ENCODE measurements around the gene RWDD1.
"Not testable (repeated sequence)": the region's sequence is repeated elsewhere in the genome, so short reads cannot be mapped to it uniquely, and the experiment has no call there.

Gene RWDD1

GRCh38 chr6:116557893-116558292, 13.4 kb upstream of the RWDD1 start:
- no peak for DNase-seq (ENCODE audit: low read depth in 3 of 3, low spot score in 1 of 3)

- no peak for DNase-seq (ENCODE audit: low read depth in 3 of 3, low spot score in 1 of 3)
Measured at GRCh38 chr6:116560130-116560529, 11.2 kb upstream of the RWDD1 start.

DNA sequence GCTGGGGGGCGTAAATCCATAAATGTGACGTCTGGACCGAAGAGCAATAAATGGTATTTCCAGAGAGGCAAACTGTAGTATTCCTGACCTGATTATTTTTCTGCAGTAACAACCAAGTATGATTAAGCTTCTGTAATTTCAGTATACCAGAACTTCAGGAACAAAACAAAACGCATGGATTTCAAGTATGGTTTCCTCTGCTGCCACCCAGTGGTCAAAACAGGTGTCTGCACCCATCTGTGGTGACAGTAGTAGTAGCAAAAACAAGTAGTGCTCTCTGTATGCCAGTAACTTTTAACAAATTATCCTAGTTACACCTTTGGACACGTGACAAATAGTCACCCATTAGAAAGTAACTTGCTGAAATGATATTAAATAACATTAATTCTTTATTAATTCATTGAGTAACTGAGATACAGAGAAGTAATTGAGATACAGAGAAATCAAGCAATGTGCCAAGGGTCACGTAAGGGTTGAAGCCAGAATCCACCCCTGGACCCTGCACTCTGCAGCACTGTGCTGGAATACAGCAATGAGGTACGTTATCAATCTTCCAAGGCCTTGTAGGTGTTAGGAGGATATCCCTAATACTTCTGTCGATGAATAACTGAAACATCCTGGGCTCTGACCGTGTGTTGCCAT, 9.8 kb upstream of the RWDD1 start:
- peak in 2 of 3 donors; percentile 14 to 43 for DNase-seq (ENCODE audit: low read depth in 3 of 3, low spot score in 1 of 3)

DNA sequence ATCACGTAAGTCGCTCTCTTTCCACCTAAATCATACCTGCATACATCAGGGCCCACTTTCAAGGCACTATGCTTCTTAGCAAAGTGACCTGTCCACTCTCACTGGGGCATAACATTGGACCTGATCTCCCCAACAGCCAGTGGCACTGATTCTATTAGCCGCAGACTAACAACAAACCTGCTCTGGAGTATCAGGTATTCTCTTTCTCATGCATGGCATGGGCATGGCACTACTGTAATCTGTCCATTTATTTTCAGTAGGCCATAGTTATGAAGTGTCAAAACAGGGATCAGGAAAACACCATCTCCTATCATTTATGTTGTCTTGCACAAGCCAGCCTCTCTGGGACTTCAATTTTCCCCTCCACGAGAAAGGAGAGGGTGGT, 9.3 kb upstream of the RWDD1 start:
- no peak for DNase-seq (ENCODE audit: low read depth in 3 of 3, low spot score in 1 of 3)

- no peak for DNase-seq (ENCODE audit: low read depth in 3 of 3, low spot score in 1 of 3)
Measured at GRCh38 chr6:116562614-116563013, 8.7 kb upstream of the RWDD1 start.

GRCh38 chr6:116563830-116564229, 7.5 kb upstream of the RWDD1 start:
- no peak for DNase-seq (ENCODE audit: low read depth in 3 of 3, low spot score in 1 of 3)

- no peak for DNase-seq (ENCODE audit: low read depth in 3 of 3, low spot score in 1 of 3)
Measured at GRCh38 chr6:116564311-116564710, 7.0 kb upstream of the RWDD1 start.

DNA sequence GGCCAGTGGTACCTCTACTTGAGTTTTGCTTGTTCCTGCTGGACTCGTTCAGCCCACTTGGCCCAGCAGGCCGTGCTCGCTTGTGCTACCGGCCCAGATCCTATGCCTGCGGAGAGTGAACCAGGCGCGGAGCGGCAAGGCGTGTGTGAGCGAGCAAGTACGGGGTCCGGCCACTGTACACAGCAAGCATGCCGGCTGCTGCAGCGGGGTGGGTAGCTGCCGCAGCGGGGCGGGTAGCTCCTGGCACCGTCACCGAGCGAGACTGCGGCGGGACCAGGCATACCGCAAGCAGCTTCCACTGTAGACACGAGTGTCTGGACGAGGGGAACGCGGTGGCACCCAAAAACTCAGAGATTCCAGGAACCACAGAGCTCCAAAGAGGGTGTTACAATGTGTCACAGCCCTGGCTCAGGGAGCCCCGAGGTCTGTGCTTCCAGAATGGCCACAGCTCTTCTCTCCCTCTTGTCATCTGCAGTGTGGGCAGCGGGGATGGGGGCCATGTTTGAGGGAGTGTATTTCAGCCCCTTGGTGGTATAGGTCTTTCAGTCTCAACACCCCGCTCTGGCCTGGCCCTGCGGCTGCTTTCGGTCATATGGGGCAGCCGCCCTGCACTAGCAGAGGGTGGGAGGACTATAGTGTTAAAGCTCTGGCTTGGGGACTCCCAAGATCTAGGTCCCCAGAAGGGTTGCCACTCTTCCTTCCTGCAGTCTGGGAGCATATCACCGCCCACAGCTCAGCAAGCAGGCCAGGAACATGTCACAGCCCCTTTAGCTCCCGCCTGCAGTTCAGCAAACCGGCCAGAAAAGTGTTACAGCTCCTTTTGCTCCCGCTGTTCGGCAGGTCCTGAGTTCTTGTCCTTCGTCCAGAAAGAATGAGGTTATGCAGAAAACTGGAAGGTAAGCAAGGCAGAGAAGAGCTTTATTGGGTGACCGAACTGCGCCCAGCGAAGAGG, 6.1 kb upstream of the RWDD1 start:
- no peak for DNase-seq (ENCODE audit: low read depth in 3 of 3, low spot score in 1 of 3)

GRCh38 chr6:116568111-116568510, 3.2 kb upstream of the RWDD1 start:
- no peak for DNase-seq (ENCODE audit: low read depth in 3 of 3, low spot score in 1 of 3)

DNA sequence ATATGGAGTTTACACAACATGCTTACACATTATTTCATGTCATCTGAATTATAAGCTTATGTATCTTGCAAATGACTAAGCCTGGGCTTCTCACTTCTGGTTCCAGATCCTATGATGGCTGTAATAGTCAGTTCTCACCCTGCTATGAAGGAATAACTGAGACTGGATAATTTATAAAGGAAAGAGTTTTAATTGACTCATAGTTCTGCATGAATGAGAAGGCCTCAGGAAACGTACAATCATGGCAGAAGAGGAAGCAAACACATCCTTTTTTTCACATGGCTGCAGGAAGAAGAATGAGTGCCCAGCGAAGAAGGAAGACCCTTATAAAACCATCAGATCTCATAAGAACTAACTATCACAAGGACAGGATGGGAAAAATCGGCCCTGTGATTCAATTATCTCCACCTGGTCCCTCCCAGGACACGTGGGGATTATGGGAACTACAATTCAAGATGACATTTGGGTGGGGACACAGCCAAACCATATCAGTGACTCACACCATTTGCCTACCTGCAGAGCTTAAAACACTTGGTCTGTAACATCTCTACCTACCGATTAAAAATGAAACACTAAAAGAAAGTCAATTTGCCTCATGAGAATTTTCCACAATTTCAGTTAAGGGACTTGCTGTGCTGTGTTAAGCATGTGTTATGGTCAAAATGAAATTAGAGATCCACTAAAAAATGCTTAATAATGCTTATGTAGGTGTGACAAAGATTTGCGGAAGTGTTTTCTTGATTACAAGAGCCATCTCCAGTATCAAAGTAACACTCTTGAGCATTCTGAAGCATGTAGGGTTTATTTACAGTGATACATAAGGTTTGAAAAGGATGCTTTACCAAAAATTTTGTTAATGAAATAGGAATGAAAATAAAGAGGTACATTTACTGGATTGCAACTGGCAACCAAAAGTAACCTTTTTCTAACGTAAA, 2.2 kb upstream of the RWDD1 start:
- no peak for DNase-seq (ENCODE audit: low read depth in 3 of 3, low spot score in 1 of 3)

DNA sequence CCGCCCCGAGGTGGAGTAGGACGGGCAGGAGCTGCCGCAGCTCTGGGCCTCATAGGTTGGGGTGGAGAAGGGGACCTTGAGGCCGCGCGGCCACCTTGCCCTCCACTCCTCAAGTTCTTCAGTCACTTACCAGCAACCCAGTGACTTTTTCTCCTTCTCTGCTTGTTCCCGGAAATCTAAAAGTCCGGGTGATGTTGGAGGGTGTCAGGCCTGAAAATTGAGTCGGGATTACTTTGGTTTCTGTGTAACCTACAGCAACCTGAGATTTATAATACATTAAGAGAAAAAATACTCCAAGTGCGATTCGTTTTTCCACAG, 338 bp downstream of the RWDD1 start:
- no peak for DNase-seq (ENCODE audit: low read depth in 3 of 3, low spot score in 1 of 3)

- DNase-seq (ENCODE audit: low read depth in 3 of 3, low spot score in 1 of 3) = no peak
Measured at GRCh38 chr6:116572162-116572561, 858 bp downstream of the RWDD1 start.

- no peak for DNase-seq (ENCODE audit: low read depth in 3 of 3, low spot score in 1 of 3)
Measured at GRCh38 chr6:116575227-116575626, 3.9 kb downstream of the RWDD1 start.

DNA sequence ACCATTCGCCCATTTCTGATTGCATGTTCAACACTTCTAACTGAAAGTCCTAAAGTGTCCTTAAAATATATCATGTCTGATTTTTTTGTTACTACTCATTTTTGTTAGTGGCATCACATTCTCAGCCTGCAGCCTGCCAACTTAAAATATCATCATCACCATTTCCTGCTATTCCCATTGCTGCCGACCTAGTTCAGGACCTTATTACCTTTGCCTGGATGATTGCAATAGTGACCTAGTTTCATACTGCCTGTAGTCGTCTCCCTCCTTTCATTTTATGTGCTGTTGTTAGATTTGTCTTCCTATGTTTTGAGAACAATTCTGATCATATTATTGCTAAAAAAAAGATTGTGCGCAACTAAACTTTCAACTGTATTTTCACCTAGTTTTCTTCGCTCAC, 6.2 kb downstream of the RWDD1 start:
- DNase-seq (ENCODE audit: low read depth in 3 of 3, low spot score in 1 of 3) = no peak

- no peak for DNase-seq (ENCODE audit: low read depth in 3 of 3, low spot score in 1 of 3)
Measured at GRCh38 chr6:116578335-116578734, 7.0 kb downstream of the RWDD1 start.

DNA sequence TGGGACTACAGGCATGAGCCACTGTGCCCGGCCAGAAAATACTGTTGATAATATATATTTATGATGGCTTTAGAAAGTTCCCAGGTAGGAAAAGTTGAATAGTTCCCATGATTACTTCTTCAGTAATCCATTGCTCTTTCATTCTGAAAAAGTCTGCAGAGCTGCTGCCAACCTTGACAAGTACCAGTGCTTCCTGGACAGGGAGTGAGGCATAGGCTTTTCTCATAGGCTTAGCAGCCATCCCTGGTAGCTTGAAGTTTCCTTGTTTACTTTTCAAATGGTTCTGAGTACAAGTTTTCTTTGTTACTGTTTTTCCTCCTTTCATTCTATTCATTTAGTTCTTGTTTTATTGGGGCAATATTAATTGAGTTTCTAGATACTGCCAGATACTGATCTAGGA, 7.8 kb downstream of the RWDD1 start:
- DNase-seq (ENCODE audit: low read depth in 3 of 3, low spot score in 1 of 3) = no peak

GRCh38 chr6:116580198-116580597, 8.9 kb downstream of the RWDD1 start:
- no peak for DNase-seq (ENCODE audit: low read depth in 3 of 3, low spot score in 1 of 3)

DNA sequence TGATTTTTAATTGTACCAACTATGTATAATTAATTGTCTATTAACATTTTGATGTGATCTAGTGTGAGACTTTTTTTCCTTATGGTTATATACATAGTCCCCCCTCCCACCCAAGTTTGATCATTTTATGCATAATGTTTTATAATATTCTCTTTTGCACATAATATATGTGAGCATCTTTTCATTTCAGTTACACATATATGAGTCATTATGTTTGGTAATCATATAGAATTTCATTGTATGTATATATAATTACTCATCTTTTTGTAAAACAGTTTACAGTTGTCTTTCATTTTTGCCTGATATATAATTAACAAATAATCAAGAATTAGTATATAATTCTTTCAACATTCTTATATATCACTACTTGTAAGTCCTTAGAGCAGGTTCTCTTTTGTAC, 15.0 kb downstream of the RWDD1 start:
- DNase-seq (ENCODE audit: low read depth in 3 of 3, low spot score in 1 of 3) = no peak

GRCh38 chr6:116586738-116587137, 15.4 kb downstream of the RWDD1 start:
- DNase-seq (ENCODE audit: low read depth in 3 of 3, low spot score in 1 of 3) = no peak

- DNase-seq (ENCODE audit: low read depth in 3 of 3, low spot score in 1 of 3) = no peak
Measured at GRCh38 chr6:116595247-116595646, 23.9 kb downstream of the RWDD1 start.

DNA sequence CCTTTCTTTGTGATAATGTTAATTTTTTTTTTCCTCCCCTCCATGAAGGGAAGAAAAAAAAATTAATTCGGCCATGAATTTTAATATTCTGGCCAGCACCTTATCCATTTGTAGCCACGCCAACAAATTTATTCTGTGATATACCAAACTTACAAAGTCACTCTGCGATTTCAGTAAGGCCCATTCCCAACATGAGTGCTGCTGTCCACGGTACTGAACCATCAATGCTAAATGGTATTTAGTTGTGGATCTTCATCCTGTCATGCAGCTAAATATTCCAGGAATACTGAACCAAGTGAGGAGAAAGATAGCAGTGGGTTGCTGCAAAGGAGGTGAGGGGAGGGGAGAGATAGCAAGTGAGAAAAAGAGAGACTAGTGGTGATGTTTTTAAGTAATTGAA, 25.5 kb downstream of the RWDD1 start:
- no peak for DNase-seq (ENCODE audit: low read depth in 3 of 3, low spot score in 1 of 3)

- DNase-seq (ENCODE audit: low read depth in 3 of 3, low spot score in 1 of 3) = not testable (repeated sequence)
Measured at GRCh38 chr6:116603916-116604315, 32.6 kb downstream of the RWDD1 start.

All from stimulated activated CD4-positive, alpha-beta T cell treated with anti-CD3 and anti-CD28 coated beads, TNF-alpha, amount 100 ng/mL, for 1 hour (primary cell).